Measurements from ENCODE around the gene BICD1.

DNA sequence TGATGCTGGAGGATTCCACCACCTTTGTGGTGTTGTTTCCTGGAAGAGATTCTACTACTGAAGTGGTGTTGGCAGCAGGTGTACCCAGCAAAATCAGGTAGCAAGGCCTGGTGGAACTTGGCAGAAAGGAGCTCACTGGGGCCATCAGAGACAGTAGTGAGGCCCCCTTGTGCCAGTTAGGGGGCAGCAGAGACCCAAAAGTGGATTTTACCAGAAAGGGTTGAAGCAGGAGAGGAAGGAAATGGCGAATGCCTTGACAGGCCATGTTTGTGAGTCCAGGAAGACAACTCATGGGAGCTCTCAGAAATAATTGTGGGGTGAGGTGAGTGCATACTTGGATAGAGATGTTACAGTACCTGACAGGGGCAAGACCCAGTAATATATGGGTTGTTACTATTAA lies 155.0 kb downstream of the BICD1 start:
- TF ChIP-seq, protein P1, sequence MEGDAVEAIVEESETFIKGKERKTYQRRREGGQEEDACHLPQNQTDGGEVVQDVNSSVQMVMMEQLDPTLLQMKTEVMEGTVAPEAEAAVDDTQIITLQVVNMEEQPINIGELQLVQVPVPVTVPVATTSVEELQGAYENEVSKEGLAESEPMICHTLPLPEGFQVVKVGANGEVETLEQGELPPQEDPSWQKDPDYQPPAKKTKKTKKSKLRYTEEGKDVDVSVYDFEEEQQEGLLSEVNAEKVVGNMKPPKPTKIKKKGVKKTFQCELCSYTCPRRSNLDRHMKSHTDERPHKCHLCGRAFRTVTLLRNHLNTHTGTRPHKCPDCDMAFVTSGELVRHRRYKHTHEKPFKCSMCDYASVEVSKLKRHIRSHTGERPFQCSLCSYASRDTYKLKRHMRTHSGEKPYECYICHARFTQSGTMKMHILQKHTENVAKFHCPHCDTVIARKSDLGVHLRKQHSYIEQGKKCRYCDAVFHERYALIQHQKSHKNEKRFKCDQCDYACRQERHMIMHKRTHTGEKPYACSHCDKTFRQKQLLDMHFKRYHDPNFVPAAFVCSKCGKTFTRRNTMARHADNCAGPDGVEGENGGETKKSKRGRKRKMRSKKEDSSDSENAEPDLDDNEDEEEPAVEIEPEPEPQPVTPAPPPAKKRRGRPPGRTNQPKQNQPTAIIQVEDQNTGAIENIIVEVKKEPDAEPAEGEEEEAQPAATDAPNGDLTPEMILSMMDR (conservative IDR thresholded peaks at IDR 0.05), result no peak
- no peak for TF ChIP-seq ZFX (IDR thresholded peaks at IDR 0.05)
